ENCODE measurements around the gene SPATS2L. TPM values are rescaled to one million over a fixed set of nuclear protein-coding genes. Genes with fewer than 3 reads are reported as not detected.

Gene SPATS2L
- total RNA-seq, 1 experiment from 2014 or later: 174 TPM

DNA sequence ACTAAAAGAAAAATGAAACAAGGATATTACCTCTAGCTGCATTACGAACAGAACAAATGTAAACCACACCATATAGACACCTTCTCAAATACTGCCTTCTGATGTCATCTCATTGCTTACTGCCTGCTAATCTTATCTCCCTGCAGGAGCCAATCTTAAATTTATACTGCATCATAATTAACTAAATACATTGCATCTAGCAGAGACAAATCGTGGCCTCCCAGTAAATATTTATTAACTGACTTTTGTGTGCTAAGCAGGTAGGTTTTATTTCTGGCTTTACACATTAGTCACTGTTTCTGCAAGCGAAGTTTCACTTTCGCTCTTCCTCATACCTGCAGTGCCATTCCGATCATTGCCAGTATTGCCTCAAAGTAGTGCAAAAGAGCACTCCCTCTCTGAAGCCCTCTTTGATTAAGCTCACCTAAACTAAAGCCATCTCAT lies 67.5 kb downstream of the SPATS2L start:
- ATAC-seq: peak; percentile 51
- peak overlapping the region; percentile 36 for H3K4me3 ChIP-seq (ENCODE audit: low read length)

DNA sequence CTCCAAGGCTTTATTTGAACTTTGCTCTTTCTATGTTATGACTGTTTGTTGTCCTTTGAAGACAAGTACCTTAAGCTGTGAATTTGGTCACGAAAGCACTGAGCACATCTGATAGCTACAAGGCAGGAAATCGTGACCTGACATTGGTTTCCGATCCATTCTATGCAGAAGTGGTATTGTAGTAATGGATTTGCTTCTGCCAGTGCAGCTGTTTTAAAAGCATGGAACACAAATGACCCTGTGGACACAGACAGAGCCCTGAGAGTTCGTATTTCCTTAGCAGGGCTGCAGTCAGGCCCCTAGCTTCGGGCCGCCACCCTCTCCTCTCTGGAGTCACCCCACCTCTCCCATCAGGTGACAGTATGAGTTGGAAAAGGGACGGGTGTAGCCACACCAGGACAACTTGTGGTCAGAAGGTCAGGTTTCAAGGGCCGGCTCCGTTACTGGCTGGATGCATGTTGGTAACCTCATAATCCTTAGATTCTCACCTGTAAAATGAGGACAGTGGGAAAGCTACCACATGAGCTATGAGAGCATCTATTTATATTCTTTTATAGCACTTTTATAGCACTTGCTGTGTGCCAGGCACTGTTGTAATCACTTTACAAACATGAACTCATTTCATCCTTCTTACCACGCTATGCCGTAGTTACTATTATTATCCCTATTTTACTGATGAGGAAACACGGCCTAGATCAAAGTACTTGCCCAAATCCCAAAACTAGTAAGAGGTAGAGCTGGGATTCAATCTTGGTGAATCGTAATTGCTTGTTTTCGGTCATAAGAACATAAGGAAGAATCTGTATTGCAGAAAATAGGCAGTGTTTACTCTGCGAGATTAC lies 70.2 kb downstream of the SPATS2L start:
- Histone ChIP-seq H3K9me2 (replicated peaks; ENCODE audit: low read length) (no peaks in the 10 kb centered on the region), H3K4me1 (ENCODE audit: insufficient read depth, low read length) (peaks cover 62% of the 10 kb centered on the region), H3K4me2 (ENCODE audit: low read length) (no peak overlapping the region), H2AFZ (ENCODE audit: low read length) (no peak overlapping the region), H3K27me3 (ENCODE audit: low read length) (no peaks in the 10 kb centered on the region), H4K20me1 (ENCODE audit: low read length) (no peaks in the 10 kb centered on the region), H3F3A (ENCODE audit: low read length, unreplicated experiment) (no peaks in the 10 kb centered on the region), H3K4me3 (ENCODE audit: low read length) (no peak overlapping the region), H3K79me2 (ENCODE audit: low read length) (peaks cover 93% of the 10 kb centered on the region), H3K9me3 (ENCODE audit: low read length) (no peaks in the 10 kb centered on the region), H3K27ac (ENCODE audit: low read length) (peak overlapping the region; percentile 77), H3K9ac (ENCODE audit: low read length) (peak overlapping the region; percentile 40), H3K36me3 (ENCODE audit: low read depth, low read length) (peaks cover 20% of the 10 kb centered on the region)
- BruUV-seq (replicated peaks): TSS peak; percentile 37
- intact Hi-C loops (cut with micrococcal nuclease): loop anchor here (2.0 kb wide), 1 partner anchor 30 kb away; no protein-coding TSS in a partner anchor
- peak; percentile 38 for ATAC-seq
- TF ChIP-seq, protein P1, sequence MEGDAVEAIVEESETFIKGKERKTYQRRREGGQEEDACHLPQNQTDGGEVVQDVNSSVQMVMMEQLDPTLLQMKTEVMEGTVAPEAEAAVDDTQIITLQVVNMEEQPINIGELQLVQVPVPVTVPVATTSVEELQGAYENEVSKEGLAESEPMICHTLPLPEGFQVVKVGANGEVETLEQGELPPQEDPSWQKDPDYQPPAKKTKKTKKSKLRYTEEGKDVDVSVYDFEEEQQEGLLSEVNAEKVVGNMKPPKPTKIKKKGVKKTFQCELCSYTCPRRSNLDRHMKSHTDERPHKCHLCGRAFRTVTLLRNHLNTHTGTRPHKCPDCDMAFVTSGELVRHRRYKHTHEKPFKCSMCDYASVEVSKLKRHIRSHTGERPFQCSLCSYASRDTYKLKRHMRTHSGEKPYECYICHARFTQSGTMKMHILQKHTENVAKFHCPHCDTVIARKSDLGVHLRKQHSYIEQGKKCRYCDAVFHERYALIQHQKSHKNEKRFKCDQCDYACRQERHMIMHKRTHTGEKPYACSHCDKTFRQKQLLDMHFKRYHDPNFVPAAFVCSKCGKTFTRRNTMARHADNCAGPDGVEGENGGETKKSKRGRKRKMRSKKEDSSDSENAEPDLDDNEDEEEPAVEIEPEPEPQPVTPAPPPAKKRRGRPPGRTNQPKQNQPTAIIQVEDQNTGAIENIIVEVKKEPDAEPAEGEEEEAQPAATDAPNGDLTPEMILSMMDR (conservative IDR thresholded peaks at IDR 0.05; ENCODE audit: low read depth, low read length): no peak
- TF ChIP-seq EZH2phosphoT487 (IDR thresholded peaks at IDR 0.05; ENCODE audit: borderline replicate concordance, low read length): no peak
- TF ChIP-seq EZH2 (IDR thresholded peaks at IDR 0.05; ENCODE audit: low read length, unreplicated experiment): no peak
- ChIA-PET POLR2A (ENCODE audit: unreplicated experiment) (interaction anchor here (0.8 kb wide), 1 partner anchor 29 kb away, joined by 3 read pairs; no protein-coding TSS in a partner anchor), CTCF (no interaction called here)
- DNase-seq: peak; percentile 42

More for the DNA sequence above, 67.5 kb downstream of the SPATS2L start:
- Histone ChIP-seq H3K9me3 (ENCODE audit: low read length) (no peaks in the 10 kb centered on the region), H3K79me2 (ENCODE audit: low read length) (peaks cover 84% of the 10 kb centered on the region), H3K27me3 (ENCODE audit: low read length) (no peaks in the 10 kb centered on the region), H4K20me1 (ENCODE audit: low read length) (no peaks in the 10 kb centered on the region), H3K9me2 (replicated peaks; ENCODE audit: low read length) (no peaks in the 10 kb centered on the region), H3K36me3 (ENCODE audit: low read depth, low read length) (peaks cover 18% of the 10 kb centered on the region), H3K9ac (ENCODE audit: low read length) (0 out of 2 replicates have a peak overlapping the region, but pooled peaks have one; percentile 3), H2AFZ (ENCODE audit: low read length) (no peak overlapping the region), H3K27ac (ENCODE audit: low read length) (peak overlapping the region; percentile 40), H3K4me1 (ENCODE audit: insufficient read depth, low read length) (peaks cover 54% of the 10 kb centered on the region), H3K4me2 (ENCODE audit: low read length) (peak overlapping the region; percentile 70), H3F3A (ENCODE audit: low read length, unreplicated experiment) (no peaks in the 10 kb centered on the region)
- DNase-seq: peak; percentile 66
- BruUV-seq (replicated peaks): no TSS peak
- intact Hi-C loops (cut with micrococcal nuclease): loop anchor here (2.0 kb wide), 1 partner anchor 65 kb away; no protein-coding TSS in a partner anchor
- CTCF ChIA-PET: no interaction called here
- TF ChIP-seq EZH2phosphoT487 (IDR thresholded peaks at IDR 0.05; ENCODE audit: borderline replicate concordance, low read length) (no peak), EZH2 (IDR thresholded peaks at IDR 0.05; ENCODE audit: low read length, unreplicated experiment) (no peak)
- TF ChIP-seq, protein P1 (conservative IDR thresholded peaks at IDR 0.05; ENCODE audit: low read depth, low read length): no peak
- POLR2A ChIA-PET (ENCODE audit: unreplicated experiment): no interaction called here
